Retina (tissue), 1 donor: ENCODE measurements around the gene TLCD3B.

Experiments used
- DNase-seq: peaks from one replicate; pipeline ENCODE4 v3.0.0-alpha.2; 2016

Gene TLCD3B

GRCh38 chr16:30030841-30031413 is at the start of gene TLCD3B:
TSS of gene TLCD3B (minus strand) at chr16:30031271. CDS start at chr16:30030527, 744 bp downstream.
- DNase-seq: no peak

GRCh38 chr16:30079480-30079879 is 48.4 kb upstream of the TLCD3B start:
- DNase-seq: no peak

- no peak for DNase-seq
Observed at GRCh38 chr16:30078744-30079143, 47.7 kb upstream of the TLCD3B start.

- DNase-seq: no peak
Observed at GRCh38 chr16:30077656-30078055, 46.6 kb upstream of the TLCD3B start.

GRCh38 chr16:30076276-30076791 is 45.3 kb upstream of the TLCD3B start:
- no peak for DNase-seq

GRCh38 chr16:30075503-30076275 is 44.6 kb upstream of the TLCD3B start, which contains the start of gene PPP4C:
TSS of gene PPP4C (plus strand) at chr16:30075994. CDS start at chr16:30076378, 384 bp downstream.
- DNase-seq: peak; percentile 95

GRCh38 chr16:30070490-30070889 is 39.4 kb upstream of the TLCD3B start:
- DNase-seq: no peak

GRCh38 chr16:30069611-30070462 is 38.8 kb upstream of the TLCD3B start:
- DNase-seq: no peak

- no peak for DNase-seq
Observed at GRCh38 chr16:30068750-30069610, 37.9 kb upstream of the TLCD3B start.

- no peak for DNase-seq
Observed at GRCh38 chr16:30068333-30068732, 37.3 kb upstream of the TLCD3B start.

- no peak for DNase-seq
Observed at GRCh38 chr16:30067584-30067916, 36.5 kb upstream of the TLCD3B start.

GRCh38 chr16:30066761-30067583 is 35.9 kb upstream of the TLCD3B start:
- DNase-seq: no peak

- DNase-seq: no peak
Observed at GRCh38 chr16:30065943-30066760, 35.1 kb upstream of the TLCD3B start.

GRCh38 chr16:30065102-30065942 is 34.3 kb upstream of the TLCD3B start, which contains the start of gene ALDOA:
TSS of gene ALDOA (plus strand) at chr16:30065760. CDS start at chr16:30066898, 1,138 bp downstream.
- DNase-seq: peak; percentile 98

GRCh38 chr16:30064729-30065101 is 33.6 kb upstream of the TLCD3B start:
- no peak for DNase-seq

- peak; percentile 74 for DNase-seq
Observed at GRCh38 chr16:30063893-30064728, 33.0 kb upstream of the TLCD3B start.

- DNase-seq: no peak
Observed at GRCh38 chr16:30063278-30063892, 32.3 kb upstream of the TLCD3B start.
